Measurements from ENCODE around the gene ALDH18A1.

GRCh38 chr10:95605163-95605562 is 51.3 kb downstream of the ALDH18A1 start:
- no peak for TF ChIP-seq CTCF (IDR thresholded peaks at IDR 0.05; ENCODE audit: low read depth, low read length)
- no peak for TF ChIP-seq MAX (IDR thresholded peaks at IDR 0.05; ENCODE audit: low read depth, low read length)

All from NB4 (cell line).